Dermis blood vessel endothelial cell (primary cell): ENCODE results near the gene HMGCL. TPM values are rescaled to one million over a fixed set of nuclear protein-coding genes. Genes with fewer than 3 reads are reported as not detected.
A peak's percentile ranks its signal among the peaks of the same experiment; 100 is the strongest.
"Not testable (repeated sequence)": the region's sequence is repeated elsewhere in the genome, so short reads cannot be mapped to it uniquely, and the experiment has no call there.

ENCODE experiments used
- DNase-seq: peaks from one replicate; pipeline ENCODE4 v3.0.0; 2010
- total RNA-seq: library from RNA; depleted of rRNA; stranded (reverse); fragments of >200 nt; gene quantifications from 2 replicates; pipeline ENCODE4 v1.2.3, GENCODE V29; 2014

Gene HMGCL
- total RNA-seq, 1 donor from 2014 or later = 59.9 TPM

DNA sequence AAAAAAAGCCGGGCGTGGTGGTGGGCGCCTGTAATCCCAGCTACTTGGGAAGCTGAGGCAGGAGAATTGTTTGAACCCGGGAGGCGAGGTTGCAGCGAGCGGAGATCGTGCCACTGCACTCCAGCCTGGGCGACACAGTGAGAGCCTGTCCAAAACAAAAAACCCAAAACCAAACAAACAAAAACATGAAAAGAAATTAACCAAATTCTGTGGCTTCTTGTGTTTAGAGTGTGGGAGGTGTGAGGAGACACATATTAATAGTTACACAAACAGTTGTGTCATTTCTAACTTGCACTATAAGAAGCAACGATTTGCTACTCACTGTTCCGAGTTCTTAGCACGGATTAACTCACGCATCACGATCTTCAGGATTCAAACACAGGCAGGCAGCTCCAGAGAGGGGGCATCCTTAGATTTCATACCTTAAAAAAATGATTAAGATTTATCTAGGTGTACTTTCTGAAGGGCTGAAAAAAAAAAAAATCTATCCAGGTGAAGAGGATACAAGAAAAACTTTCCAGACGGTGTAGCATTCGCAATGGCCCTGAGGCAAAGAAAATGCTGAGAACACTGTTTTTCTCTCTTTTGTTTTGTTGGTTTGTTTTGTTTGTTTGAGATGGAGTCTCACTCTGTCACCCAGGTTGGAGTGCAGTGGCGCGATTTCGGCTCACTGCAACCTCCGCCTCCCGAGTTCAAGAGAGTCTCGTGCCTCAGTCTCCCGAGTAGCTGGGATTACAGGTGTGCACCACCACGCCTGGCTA, 713 bp upstream of the HMGCL start:
- DNase-seq = no peak

- DNase-seq = no peak
These were observed 536 bp downstream of the HMGCL start for GRCh38 chr1:23824711-23825075.

DNA sequence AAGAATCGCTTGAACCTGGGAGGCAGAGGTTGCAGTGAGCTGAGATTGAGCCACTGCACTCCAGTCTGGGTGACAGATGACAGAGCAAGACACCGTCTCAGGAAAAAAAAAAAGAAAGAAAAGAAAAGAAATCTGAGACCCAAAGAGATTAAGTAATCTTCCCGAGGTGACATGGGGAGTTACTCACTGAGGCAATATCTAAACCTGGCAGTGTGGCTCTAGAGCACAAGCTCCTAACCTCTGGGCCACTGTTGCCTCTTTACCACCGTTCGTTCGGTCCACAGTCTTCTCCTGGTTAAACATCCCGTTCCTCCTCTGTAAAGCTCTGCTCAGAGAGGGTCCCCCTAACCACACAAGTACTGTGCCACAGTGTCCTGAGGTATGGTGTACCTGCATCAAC, 1.5 kb downstream of the HMGCL start:
- no peak for DNase-seq

DNA sequence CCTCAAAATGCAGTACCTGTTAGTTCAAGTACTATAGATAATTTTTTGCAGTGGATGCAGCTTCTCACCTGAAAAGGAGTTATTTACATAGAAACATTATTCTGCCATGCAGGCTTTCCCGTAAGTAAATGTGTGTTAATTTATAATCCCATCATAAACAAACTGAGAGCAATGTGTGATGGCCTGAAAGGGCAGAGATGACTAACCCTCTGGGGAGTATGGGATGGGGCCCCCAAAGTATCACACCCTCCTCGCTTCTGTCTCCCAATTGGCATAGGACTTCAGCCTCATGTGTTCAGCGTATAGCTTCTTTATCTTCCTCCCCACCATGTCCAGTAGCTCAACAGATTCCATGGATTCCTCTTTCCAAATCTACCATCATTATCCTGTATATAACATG, 7.6 kb downstream of the HMGCL start:
- no peak for DNase-seq

DNA sequence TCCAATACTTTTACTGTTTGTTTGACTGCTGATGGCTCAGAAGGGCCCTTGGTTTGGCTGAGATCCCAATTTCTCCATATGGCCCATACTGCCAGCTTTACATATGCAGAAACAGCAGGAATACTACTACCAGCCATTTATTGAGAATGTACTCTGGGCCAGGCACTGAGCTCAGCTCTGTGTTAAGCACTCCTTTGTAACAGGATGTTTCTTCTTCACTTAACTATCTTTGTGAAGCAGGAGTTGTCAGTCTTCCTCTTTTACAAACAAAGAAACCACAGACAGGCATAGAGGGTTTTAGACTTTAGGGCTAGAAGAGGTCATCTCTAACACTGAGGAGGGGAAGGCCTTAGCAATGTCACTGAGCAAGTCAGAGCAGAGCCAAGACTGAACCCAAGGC, 8.3 kb downstream of the HMGCL start:
- no peak for DNase-seq

- DNase-seq = no peak
These were observed 8.9 kb downstream of the HMGCL start for GRCh38 chr1:23816361-23816760.

DNA sequence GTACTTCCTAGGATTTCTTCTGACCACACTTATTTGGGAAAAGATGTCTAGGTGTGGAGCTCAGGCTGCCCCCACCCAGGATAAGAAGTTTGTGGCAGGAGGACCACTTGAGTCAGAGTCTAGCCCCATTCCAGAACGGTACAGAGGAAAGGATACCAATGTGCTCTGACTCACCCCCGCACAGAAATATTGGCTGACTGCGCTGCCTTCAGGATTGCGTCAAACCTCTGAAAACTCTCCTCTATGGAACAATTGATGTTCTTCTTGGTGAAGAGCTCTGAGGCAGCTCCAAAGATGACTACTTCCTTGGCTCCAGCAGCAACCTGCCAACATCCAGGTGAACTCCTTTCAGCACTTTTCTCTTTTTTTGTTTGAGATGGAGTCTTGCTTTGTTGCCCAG, 11.2 kb downstream of the HMGCL start:
- DNase-seq = no peak

DNA sequence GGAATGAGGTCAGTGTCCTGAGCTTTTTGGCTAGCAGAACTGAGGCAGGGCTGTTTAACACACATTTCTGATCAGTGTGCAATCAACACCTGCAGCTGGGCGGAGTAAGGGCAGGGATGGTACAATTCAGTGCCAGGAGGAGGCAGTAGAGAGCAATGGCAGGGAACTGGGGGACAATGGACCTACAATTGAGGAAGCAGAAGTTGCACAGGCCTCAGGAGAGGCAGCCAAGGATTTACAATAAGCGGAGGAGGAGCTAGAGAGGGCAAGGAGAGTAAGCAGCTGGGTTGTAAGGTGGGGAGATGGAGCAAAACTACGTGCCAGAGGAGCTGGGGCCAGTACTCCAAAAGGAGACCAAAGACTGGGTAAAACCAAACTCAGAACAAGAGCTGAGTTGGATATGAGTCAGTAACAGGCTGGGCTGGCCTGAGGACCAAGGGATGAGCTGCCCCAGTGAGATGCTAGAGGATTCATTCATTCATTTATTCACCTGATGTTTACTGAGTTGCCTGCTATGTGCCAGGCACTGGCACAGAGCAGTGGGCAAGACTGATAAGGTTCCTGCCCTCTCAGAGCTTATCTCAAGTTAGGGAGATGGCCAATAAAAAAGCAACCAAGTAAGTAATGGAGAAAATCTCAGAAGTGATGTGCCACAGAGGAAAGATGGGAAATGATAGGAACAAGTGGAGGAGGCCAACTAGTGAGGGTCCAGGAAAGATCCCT, 14.2 kb downstream of the HMGCL start:
- peak; percentile 80 for DNase-seq

- DNase-seq = peak; percentile 87
These were observed 15.5 kb downstream of the HMGCL start for GRCh38 chr1:23809751-23810171.

GRCh38 chr1:23807453-23807852, 17.8 kb downstream of the HMGCL start:
- no peak for DNase-seq

GRCh38 chr1:23806280-23806679, 18.9 kb downstream of the HMGCL start:
- DNase-seq = no peak

GRCh38 chr1:23805025-23805424, 20.2 kb downstream of the HMGCL start:
- no peak for DNase-seq

DNA sequence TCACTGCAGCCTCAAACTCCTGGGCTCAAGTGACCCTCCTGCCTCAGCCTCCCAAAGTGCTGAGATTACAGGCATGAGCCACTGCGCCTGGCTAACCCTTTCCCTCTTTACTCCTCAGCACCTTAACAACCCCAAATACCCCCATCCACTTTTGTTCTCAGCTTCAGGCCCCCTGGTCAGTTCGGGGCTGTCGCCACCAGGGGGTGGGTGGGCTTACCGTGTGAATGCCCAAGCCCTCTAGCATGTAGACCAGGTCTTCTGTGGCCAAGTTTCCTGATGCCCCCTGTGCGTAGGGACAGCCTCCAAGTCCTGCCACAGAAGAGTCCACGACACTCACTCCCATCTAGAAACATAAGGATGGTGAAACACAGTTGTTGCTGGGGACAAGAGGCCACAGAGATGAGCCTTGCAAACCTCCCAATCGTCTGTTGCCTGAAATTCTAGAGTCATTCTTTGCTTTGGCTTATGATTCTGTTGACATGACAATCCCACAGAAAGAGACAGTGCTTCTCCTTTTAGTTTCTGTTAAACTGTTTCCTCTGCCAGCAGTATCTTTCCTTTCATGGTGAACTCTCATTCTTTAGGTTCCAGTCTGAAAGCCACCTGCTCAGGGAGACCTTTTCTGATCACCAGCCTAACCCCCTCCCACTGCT, 20.9 kb downstream of the HMGCL start:
- no peak for DNase-seq

DNA sequence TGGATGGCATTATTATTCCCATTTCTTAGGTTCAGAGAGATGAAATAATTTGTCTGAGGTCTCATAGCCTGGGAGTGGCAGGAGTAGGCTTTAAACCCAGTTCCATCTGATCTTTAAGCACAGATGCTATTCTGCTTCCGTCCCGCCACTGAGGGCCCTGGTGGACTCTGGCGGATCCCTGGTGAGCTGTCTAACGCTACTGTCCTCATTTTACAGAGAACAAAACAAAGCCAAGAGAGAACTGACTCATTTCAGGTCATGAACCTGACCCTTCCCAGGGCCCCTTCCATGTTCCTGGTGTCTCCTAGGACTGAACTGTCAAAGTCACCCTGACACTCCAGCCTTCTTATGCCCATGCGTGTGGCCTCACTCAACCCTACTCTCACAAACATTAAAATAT, 21.6 kb downstream of the HMGCL start:
- DNase-seq = no peak

DNA sequence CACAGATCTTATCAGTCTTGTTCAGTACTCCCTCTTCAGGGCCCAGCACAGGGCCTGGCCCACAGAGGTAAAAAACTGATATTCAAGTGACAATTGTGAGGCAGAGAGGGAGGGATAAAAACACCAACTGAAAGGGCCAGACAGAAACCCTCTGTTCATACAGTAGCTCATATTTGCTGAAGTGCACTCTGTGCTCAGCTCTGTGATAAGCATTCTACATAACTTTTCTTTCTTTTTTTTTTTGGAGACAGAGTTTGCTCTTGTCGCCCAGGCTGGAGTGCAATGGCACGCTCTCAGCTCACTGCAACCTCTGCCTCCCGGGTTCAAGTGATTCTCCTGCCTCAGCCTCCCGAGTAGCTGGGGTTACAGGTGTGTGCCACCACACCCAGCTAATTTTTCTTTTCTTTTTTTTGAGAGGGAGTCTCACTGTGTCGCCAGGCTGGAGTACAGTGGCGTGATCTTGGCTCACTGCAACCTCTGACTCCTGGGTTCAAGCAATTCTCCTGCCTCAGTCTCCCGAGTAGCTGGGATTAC, 22.4 kb downstream of the HMGCL start:
- DNase-seq = not testable (repeated sequence)

DNA sequence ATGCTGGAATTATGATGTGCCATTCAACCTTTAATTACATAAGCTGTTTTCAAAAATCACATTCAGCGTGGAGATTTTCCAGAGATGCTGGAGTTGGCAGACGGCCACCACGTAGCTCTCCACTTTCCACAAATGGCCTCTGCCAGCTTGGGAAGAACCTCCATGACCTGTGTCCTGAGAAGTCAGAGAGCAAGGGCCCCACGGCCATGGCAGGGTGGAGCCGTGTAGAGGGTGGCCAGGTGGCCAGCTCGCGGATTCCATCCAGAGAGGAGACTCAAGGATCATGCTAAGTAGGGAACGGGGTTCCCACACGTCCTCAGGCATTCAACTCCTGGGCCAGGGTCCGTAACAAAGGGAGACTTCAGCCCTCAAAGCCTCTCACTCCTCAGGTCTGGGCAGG, 23.4 kb downstream of the HMGCL start:
- DNase-seq = no peak

DNA sequence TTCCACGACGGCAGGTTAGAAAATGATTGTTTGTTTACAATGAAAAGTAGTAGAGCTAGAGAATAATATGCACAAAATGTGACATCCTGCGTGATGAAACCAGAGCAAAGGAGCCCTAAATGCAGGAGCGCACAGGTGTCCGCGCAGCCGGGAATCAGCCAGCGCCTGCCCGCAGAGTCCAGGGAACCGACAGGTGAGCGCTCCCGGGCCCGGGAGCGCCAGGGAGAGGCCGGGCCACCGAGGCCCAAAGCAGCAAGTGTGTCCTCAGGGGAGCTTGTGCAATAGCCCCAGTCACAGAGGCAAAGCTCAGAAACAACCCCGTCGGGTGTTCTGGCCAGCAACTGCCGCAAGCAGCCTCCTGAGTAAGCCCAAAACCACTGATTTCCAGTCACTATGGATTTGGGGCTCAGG, 23.9 kb downstream of the HMGCL start:
- DNase-seq = no peak

- DNase-seq = peak; percentile 98
These were observed 24.6 kb downstream of the HMGCL start, which contains the start of gene GALE for GRCh38 chr1:23800400-23801337. Gene GALE (minus strand): TSS chr1:23800754. CDS start chr1:23799007, 1,747 bp downstream.

DNA sequence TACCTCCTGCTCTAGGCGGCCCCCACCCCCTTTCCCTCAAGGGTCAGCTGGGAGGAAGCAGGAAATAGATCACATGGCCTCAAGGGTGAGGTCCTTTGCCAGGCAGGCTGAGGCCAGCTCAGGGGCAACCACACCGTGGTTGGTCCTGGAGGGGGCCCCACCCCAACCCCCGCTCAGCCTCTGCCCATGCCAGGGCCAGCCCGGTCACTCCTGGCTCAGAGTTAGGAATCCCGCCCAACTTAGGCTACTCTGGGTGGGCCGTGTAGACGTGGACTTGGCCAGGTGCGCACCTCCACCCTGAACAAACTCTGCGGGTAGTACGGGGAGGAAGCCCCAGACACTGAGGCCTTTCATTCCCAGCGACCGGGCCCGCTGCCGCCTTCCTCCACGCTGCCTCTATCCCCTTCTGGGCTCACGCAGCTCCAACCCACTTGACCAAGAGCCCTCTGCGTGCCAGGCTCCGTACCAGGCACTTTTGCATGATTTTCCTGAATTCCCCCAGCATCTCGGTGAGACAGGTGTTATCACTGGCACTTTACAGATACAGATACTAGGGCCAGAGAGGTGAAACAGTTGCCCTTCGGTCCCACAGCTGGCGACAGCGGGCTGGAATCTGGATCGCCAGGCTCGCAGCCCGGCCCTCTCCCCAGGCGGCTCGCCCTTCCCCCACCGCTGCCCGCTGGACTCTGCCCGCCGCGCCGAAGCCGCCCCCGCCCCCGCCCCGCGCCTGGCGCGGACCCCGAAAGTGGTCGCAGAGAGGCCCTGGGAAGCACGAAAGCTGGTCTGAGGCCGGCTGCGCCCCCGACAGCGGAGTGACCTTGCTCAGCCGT, 25.4 kb downstream of the HMGCL start:
- DNase-seq = peak; percentile 92

- no peak for DNase-seq
These were observed 26.0 kb downstream of the HMGCL start for GRCh38 chr1:23799255-23799569.

- DNase-seq = no peak
These were observed 26.5 kb downstream of the HMGCL start for GRCh38 chr1:23798662-23799142.
